ENCODE measurements around the gene RAB11FIP4. TPM values are rescaled to one million over a fixed set of nuclear protein-coding genes. Genes with fewer than 3 reads are reported as not detected.

The RAB11FIP4 gene
- total and polyA plus RNA-seq, 8 donors, result 4.7 to 121 (median 11.7) TPM

DNA sequence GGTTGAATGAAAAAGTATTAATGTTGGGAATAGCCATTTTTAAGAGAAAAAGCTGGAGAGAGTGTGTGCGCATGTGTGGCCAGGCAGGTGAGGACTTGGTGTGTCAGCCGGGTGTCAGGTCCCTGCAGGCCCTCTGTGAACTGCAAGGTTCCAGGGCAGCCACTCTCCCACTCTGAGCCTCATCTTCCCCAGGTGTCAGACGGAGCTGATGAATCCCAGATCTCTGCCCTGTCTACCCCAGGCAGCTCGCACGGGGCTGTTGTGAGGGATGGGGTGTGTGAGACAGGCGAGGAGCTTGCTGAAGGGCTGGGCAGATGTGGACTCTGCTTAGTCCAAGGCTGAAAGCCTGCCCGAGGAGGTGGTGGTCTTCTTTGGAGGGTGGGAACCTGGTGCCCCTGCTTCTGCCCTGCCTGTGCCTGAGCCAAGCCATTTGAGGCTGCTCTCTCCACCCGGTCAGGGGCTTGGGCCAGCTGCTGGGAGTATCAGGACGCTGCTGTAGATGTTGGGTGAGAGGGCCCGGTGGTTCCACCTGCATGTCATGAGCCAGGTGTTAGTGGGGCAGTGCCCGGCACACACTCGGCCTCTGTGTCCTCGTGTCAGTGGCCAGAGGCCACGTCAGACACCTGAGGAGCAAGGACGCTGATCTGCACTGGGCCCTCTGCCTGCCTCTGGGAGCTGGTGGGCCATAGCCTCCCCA lies 122.4 kb downstream of the RAB11FIP4 start:
- no peak for DNase-seq
- Histone ChIP-seq H3K27me3 (no peaks in the 10 kb centered on the region), H3K4me1 (peaks cover 31 to 39% (median 34%) of the 10 kb centered on the region in 4 donors), H3K9me3 (no peaks in the 10 kb centered on the region), H3K27ac (no peak overlapping the region), H3K36me3 (peaks cover 0 to 6% (median 3%) of the 10 kb centered on the region in 4 donors), H3K4me3 (no peak overlapping the region)
- WGBS, 5 donors, result 86 to 94% (median 92%) methylated on average over 8 to 15 of the region's 15 CpGs
- intact Hi-C loops (cut with DNase I; ENCODE audit: low total_unique reads), result no loop called here
- TF ChIP-seq POLR2A (IDR thresholded peaks at IDR 0.05) (no peak), EP300 (IDR thresholded peaks at IDR 0.05) (no peak), POLR2AphosphoS5 (IDR thresholded peaks at IDR 0.05) (no peak)
- TF ChIP-seq, protein P1, sequence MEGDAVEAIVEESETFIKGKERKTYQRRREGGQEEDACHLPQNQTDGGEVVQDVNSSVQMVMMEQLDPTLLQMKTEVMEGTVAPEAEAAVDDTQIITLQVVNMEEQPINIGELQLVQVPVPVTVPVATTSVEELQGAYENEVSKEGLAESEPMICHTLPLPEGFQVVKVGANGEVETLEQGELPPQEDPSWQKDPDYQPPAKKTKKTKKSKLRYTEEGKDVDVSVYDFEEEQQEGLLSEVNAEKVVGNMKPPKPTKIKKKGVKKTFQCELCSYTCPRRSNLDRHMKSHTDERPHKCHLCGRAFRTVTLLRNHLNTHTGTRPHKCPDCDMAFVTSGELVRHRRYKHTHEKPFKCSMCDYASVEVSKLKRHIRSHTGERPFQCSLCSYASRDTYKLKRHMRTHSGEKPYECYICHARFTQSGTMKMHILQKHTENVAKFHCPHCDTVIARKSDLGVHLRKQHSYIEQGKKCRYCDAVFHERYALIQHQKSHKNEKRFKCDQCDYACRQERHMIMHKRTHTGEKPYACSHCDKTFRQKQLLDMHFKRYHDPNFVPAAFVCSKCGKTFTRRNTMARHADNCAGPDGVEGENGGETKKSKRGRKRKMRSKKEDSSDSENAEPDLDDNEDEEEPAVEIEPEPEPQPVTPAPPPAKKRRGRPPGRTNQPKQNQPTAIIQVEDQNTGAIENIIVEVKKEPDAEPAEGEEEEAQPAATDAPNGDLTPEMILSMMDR (IDR thresholded peaks at IDR 0.05), result no peak

DNA sequence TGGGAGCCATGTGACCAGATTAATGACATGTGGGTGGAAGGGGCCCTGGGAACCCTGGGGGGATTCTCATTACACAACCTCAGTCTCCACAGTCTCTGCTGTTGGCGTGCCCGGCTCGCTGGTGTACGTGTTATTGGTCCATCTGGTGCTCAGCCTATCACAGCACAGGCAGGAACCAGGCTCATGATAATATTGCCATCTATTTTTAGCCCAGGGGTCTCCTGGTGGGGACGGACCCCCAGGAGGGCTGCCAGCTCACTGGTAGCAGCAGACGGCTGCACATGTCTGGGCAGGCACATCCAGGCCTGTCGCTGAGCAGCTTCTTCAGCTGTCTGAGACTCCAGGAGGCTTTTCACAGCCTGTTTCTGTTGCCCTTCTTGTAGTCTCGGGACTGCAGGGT lies 123.8 kb downstream of the RAB11FIP4 start:
- DNase-seq, result no peak

DNA sequence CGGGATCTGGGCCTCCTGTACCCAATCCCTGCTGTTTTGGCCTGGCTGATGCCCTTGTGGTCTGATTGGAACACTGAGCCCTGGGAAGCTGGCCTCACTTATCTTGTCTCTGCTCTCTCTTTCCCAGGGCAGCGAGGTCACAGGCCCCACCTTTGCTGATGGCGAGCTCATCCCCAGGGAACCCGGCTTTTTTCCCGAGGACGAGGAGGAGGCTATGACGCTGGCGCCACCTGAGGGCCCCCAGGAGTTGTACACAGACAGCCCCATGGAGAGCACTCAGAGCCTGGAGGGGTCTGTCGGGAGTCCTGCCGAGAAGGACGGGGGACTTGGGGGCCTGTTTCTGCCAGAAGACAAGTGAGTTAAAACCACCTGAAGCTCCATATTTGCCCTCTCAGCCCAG lies 126.0 kb downstream of the RAB11FIP4 start:
- Histone ChIP-seq H3K4me3 (no peak overlapping the region), H3K27me3 (no peaks in the 10 kb centered on the region), H3K4me1 (peaks cover 0 to 5% (median under 1%) of the 10 kb centered on the region in 4 donors), H3K27ac (no peak overlapping the region), H3K9me3 (no peaks in the 10 kb centered on the region), H3K36me3 (peaks cover 0 to 36% (median 20%) of the 10 kb centered on the region in 4 donors)
- TF ChIP-seq POLR2AphosphoS5 (IDR thresholded peaks at IDR 0.05), result no peak
- TF ChIP-seq, protein P1 (IDR thresholded peaks at IDR 0.05), result peak in 1 of 7 experiments; percentile 7
- TF ChIP-seq EP300 (IDR thresholded peaks at IDR 0.05), result no peak
- no peak for TF ChIP-seq POLR2A (IDR thresholded peaks at IDR 0.05)
- no peak for DNase-seq
- intact Hi-C loops (cut with DNase I; ENCODE audit: low total_unique reads), result no loop called here
- WGBS, 5 donors, result 52 to 65% (median 60%) methylated on average over 9 to 11 of the region's 11 CpGs

More for the DNA sequence above, 123.8 kb downstream of the RAB11FIP4 start:
- Histone ChIP-seq H3K9me3 (no peaks in the 10 kb centered on the region), H3K36me3 (peaks cover 0 to 13% (median 3%) of the 10 kb centered on the region in 4 donors), H3K4me1 (peaks cover 18 to 26% (median 21%) of the 10 kb centered on the region in 4 donors), H3K27me3 (no peaks in the 10 kb centered on the region), H3K27ac (no peak overlapping the region), H3K4me3 (no peak overlapping the region)
- intact Hi-C loops (cut with DNase I; ENCODE audit: low total_unique reads), result no loop called here
- TF ChIP-seq, protein P1 (IDR thresholded peaks at IDR 0.05), result no peak
- WGBS, 5 donors, result 79 to 88% (median 87%) methylated on average over 6 to 8 of the region's 8 CpGs

DNA sequence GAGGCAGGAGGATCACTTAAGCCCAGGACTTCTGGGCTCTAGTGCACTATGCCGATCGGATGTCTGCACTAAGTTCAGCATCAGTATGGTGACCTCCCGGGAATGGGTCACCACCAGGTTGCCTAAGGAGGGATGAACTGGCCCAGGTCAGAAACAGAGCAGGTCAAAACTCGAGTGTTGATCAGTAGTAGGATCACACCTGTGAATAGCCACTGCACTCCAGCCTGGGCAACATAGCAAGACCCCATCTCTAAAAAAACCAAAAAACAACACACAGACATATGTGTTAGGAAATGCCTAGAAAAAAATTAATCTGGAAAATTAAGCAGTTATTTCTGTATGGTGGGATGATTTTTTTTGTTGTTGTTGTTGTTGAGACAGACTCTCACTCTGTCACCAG lies 127.0 kb downstream of the RAB11FIP4 start:
- Histone ChIP-seq H3K36me3 (peaks cover 0 to 45% (median 29%) of the 10 kb centered on the region in 4 donors), H3K27ac (no peak overlapping the region), H3K9me3 (peaks cover 0 to 2% (median 1%) of the 10 kb centered on the region in 4 donors), H3K27me3 (no peaks in the 10 kb centered on the region), H3K4me3 (no peak overlapping the region), H3K4me1 (peaks cover 0 to 4% (median 0%) of the 10 kb centered on the region in 4 donors)
- no peak for TF ChIP-seq POLR2A (IDR thresholded peaks at IDR 0.05)
- TF ChIP-seq, protein P1 (IDR thresholded peaks at IDR 0.05), result no peak
- no peak for TF ChIP-seq EP300 (IDR thresholded peaks at IDR 0.05)
- TF ChIP-seq POLR2AphosphoS5 (IDR thresholded peaks at IDR 0.05), result no peak
- no peak for DNase-seq
- WGBS, 5 donors, result 90 to 97% (median 95%) methylated on average over 4 of the region's 4 CpGs
- intact Hi-C loops (cut with DNase I; ENCODE audit: low total_unique reads), result no loop called here

Measured in stomach (tissue), 9 donors.